WI38 (cell line): Measurements from ENCODE around the gene SESTD1.
"Not testable (repeated sequence)": the region's sequence is repeated elsewhere in the genome, so short reads cannot be mapped to it uniquely, and the experiment has no call there.

Experiments used
- H3K4me3 ChIP-seq: 2 replicates; pipeline ENCODE4 v1.5.1; 2011; ENCODE audit warnings: low read depth, mild to moderate bottlenecking, control low read depth, low read length
- CTCF ChIP-seq: IDR thresholded peaks from 2 replicates; pipeline ENCODE4 v1.5.1; 2012; ENCODE audit warnings: low read depth, mild to moderate bottlenecking, control low read depth, low read length

The SESTD1 gene

GRCh38 chr2:179226203-179226960, 38.2 kb downstream of the SESTD1 start:
- H3K4me3 ChIP-seq, result no peak overlapping the region
- no peak for TF ChIP-seq CTCF

GRCh38 chr2:179224361-179224760, 40.3 kb downstream of the SESTD1 start:
- no peak for TF ChIP-seq CTCF
- H3K4me3 ChIP-seq, result no peak overlapping the region

GRCh38 chr2:179222076-179222475, 42.6 kb downstream of the SESTD1 start:
- TF ChIP-seq CTCF, result no peak

GRCh38 chr2:179218848-179219594, 45.6 kb downstream of the SESTD1 start:
- H3K4me3 ChIP-seq, result no peak overlapping the region
- TF ChIP-seq CTCF, result peak; percentile 93

More at GRCh38 chr2:179222076-179222475, 42.6 kb downstream of the SESTD1 start:
- H3K4me3 ChIP-seq, result no peak overlapping the region

GRCh38 chr2:179214671-179215070, 50.0 kb downstream of the SESTD1 start:
- not testable (repeated sequence) for H3K4me3 ChIP-seq

GRCh38 chr2:179211355-179211754, 53.3 kb downstream of the SESTD1 start:
- no peak overlapping the region for H3K4me3 ChIP-seq
- TF ChIP-seq CTCF, result no peak

GRCh38 chr2:179208277-179208676, 56.4 kb downstream of the SESTD1 start:
- H3K4me3 ChIP-seq, result not testable (repeated sequence)

GRCh38 chr2:179207047-179207446, 57.6 kb downstream of the SESTD1 start:
- TF ChIP-seq CTCF, result no peak
- no peak overlapping the region for H3K4me3 ChIP-seq
